Effector CD8-positive, alpha-beta T cell (primary cell): Measurements from ENCODE around the gene KLF2.
"Not testable (repeated sequence)": the region's sequence is repeated elsewhere in the genome, so short reads cannot be mapped to it uniquely, and the experiment has no call there.

ENCODE experiments used
- DNase-seq: peaks from one replicate; lab custom pipeline; 2025; lab: John Stamatoyannopoulos, UW
- total RNA-seq, 4 experiments: gene quantifications; one replicate each; lab custom pipeline; 2026; lab: John Stamatoyannopoulos, UW

Gene KLF2
- total RNA-seq, result 50.3 to 108 (median 105) reads per million in 4 experiments

DNA sequence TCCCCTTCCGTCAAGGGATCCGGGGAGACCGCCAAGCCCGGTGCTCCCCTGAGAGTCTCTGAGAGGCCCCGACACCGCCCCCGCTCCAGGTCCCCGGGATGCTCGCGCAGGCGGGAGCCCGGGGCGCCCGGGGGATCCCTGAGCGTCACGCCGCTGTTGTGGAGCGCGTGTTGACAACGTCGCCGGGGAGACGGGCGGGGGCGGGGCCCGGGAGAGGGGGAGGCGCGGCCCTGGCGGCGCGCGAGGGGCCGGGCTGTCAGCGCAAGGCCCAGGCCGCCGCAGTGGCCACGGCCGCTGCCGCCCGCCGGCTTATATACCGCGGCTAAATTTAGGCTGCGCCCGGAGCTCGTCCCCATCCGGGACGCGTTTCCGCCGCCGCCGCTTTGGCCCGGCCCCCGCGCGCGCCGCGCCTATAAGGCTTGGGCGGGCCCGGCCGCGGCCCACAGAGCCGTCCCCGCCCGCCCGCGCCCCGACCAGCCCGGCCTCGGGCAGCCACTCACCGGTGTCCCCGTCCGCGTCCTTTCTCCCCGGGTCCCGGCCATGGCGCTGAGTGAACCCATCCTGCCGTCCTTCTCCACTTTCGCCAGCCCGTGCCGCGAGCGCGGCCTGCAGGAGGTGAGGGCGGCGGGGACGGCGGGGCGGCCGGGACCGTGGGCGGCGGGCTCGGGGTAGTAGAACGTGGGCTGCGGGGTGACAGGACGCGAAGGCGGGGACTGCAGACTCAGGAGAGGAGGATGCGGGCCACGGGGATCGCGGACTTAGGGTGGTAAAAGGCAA, at the start of gene KLF2:
Gene KLF2, plus strand, starts transcription at position 443 of the 777 bp plus-strand sequence. Its CDS starts 98 bp downstream, at position 541.
- peak; percentile 93 for DNase-seq

DNA sequence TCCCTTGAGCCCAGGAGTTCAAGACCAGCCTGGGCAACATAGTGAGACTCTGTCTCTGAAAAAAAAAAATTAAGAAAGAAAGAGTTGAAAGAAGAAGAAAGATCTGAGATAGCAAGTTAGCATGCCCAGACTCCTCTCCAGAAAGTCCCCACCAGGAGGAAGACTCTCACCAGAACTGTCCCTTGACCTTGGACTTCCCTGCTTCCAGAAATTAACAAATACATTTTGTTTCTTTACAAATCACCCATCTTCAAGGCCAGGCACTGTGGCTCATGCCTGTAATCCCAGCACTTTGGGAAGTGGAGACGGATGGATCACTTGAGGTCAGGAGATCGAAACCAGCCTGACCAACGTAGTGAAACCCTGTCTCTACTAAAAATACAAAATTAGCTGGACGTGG, 44.3 kb upstream of the KLF2 start:
- no peak for DNase-seq

DNA sequence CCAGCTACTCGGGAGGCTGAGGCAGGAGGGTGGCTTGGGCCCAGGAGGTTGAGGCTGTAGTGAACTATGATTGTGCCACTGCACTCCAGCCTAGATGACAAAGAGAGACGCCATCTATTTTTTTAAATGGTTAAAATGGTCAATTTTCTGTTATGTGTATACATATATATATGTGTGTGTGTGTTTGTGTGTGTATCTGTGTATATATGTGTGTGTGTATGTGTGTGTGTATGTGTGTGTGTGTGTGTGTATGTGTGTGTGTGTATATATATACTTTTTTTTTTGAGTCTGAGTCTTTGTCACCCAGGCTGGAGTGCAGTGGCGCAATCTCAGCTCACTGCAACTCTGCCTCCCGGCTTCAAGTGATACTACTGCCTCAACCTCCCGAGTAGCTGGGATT, 42.9 kb upstream of the KLF2 start:
- no peak for DNase-seq

DNA sequence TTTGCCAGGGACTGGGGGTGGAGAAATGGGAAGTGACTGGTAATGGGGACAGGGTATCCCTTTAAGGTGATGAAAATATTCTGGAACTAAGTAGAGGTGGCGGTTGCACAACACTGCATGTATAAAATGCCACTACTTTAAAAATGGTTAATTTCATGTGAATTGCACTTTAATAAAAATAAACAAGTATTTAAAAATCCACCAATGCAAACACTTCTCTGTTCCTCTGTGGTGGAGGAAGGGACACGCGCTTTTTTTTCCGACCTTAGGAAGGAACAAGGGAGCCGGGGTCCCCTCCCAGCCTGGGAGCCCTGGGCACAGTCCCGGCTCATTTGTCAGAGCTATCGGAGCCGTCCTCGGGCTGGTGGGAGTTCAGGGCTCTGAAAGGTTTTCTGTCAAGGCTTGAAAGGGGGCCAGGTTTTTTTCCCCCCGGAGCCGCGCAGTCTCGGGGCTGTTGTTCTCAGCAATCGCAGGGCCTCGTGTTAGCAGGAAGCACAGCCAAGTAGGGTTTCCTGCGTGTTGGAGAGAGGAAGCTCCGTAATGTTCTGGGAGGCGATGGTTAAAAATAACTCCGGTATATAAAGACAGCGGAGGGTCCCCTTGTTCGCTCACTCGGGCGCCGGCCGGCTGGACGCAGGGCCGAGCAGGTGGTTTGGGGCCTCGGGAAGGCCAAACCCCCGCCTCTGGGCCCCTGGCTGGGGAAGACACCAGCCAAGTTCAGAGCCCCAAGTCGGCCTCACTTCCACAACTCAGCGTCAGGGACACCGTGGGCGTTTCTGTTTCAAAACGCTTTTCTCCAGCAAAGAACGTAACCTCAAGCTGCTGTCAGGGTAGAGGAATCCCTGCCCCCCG, 41.2 kb upstream of the KLF2 start:
- peak; percentile 30 for DNase-seq

DNA sequence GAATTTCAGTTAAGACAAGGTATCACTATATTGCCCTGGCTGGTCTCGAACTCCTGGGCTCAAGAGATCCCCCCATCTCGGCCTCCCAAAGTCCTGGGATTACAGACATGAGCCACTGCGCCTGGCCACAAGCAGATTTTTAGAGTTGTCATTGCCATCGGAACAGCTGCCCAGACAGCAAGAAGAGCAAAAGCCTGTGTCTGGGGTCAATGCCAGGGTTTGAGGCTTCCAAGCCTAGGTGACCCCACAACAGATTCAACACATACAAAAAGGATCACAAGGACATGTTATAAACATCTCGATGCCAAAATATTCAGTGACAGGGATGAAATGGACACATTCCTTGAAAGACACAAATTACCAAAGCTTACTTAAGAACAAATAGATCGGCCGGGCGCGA, 40.1 kb upstream of the KLF2 start:
- no peak for DNase-seq

DNA sequence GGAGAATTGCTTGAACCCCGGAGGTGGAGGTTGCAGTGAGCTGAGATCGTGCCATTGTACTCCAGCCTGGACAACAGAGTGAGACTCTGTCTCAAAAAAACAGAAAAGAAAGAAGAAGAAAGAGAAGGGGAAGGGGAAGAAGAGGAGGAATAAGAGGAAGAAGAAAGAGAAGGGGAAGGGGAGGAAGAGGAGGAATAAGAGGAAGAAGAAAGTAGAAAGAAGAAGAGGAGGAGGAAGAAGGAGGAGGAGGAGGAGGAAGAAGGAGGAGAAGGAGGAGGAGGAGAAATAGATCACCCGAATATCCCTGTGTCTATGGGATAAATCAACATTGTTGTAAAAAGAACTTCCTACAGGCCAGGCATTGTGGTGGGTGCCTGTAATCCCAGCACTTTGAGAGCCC, 39.5 kb upstream of the KLF2 start:
- DNase-seq, result not testable (repeated sequence)

DNA sequence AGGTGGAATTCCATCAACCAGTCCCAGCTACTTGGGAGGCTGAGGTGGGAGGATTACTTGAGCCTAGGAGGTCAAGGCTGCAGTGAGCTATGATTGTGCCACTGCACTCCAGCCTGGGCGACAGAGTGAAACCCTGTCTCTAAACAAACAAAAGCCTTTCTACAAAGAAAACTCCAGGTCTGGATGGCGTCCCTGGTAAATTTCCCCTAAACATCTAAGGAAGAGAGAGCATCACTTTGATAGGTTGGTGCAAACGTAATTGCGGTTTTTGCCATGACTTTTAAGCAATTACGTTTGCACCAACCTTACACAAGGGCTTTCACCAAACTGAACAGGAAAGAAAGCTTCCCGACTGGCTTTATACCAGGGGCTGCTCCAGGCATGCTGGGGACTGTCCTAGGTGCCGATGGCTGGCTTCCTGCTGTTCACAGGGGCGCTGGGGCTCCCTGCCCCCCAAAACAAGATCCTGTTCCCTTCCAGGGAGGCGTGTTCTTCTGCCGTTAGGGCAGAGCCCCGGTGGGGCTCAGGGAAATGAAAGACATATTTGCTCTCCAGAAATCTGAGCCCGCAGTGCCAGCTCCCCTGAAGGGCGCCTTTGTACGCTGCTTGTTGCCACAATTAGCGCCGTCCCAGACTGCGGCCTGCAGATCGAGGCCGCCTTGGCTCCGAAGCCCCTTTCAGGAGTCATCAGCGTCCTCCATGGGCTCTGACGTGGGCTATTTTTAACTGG, 38.7 kb upstream of the KLF2 start:
- no peak for DNase-seq

DNA sequence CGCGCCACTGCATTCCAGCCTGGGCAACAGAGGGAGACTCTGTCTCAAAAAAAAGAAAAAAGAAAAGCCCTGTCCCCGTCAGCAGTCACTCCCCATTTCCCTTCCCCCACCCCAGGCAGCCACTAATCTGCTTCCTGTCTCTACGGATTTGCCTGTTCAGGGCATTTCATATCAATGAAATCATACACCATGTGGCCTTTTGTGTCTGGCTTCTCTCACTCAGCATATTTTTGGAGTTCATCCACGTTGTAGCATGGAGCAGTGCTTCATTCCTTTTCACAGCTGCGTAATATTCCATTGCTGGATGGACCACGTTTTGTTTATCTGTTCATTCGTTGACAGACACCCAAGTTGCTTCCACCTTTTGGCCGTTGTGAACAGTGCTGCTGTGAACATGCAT, 36.1 kb upstream of the KLF2 start:
- no peak for DNase-seq

DNA sequence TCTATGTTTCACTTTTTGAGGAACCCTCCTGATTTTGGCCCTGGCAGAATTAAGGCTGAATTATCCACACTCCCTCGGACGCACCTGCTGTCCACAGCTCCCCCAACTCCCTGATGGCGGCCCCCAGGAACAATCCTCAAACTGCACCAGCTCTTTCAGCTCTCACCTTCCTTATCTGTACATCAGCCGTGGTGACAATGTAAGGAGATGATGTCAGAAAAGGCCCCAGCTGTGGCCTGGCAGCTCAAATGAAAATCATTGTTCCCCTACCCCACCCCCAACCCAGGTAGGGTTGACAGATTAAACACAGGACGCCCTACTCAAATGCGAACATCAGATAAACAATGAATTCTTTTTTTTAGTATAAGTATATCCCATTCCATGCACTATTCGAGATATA, 35.0 kb upstream of the KLF2 start:
- no peak for DNase-seq

DNA sequence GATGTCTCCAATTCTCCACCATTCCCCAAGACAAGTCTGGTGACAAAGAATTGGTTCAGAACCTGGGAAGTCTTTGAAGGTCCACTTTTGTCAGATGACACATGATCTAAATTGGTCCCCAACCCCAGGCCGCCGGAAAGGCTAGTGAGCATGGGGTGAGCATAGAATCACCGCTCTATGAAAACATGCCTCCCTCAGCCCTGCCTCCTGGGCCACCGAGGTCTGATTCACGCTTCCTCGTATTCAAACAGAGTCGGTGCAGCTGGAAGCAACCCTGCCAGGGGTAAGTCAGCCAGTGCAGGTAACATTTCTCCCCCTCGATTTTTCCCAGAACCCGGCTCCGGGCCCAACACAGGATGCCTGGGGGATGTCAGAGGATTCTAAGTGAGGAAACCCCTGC, 33.9 kb upstream of the KLF2 start:
- no peak for DNase-seq

DNA sequence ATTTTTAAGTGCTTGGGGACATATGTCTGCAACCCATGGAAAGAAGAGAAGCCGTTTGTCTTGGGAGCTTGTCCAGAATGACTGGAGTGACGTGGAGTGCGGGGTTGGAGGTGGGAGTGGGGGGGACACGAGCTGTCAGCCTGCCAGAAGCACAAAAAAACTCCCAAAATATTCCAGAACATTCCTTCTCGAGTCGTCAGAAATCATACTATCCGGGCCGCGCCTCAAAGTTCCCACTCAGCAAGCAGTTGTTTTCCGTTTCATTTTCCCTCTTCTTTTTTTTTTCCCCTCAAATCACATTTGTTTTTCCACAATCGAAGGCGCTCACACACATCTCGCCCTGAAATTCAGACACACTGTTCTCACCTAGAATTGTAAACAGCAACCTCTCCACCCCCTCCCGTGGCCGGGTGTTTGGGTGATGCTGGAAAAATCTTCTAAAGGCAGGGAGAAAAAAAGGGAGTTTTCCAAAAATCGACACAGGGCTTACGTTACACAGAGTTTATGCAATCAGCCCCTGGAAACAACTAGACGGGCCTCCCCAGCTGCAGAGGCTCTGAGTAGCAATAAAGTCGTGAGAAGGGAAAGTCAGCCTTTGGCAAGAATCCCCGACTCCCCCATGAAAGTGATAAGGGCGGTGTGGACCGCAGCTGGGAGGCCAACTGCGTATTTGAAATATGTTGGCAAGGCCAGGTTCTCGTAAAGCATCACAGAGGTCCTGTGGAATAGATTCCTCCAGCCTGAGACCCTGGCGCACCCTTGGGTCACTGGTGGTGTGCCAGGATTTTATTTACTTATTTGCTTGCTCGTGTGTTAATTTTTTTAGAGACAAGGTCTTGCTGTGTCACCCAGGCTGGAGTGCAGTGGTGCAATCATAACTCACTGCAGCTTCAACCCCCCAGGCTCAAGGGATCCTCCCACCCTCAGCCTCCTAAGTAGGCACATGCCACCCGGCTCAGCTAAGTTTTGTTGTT, 31.2 kb upstream of the KLF2 start:
- no peak for DNase-seq

DNA sequence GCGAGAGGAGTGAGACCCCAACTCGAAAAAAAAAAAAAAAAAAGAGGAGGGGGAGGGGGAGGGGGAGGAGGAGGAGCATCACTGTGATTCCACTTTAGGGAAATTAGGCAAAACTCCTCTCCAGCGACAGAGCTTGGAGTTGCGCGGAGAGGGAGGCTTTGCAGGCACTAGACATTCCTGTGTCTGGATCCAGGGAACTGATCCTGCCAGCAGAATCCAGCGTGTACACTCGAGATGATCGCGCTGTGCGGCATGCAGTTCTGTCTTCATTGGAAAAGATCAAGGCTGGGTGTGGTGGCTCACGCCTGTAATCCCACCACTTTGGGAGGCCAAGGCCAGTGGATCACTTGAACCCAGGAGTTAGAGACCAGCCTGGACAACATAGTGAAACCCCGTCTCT, 29.6 kb upstream of the KLF2 start:
- DNase-seq, result no peak

DNA sequence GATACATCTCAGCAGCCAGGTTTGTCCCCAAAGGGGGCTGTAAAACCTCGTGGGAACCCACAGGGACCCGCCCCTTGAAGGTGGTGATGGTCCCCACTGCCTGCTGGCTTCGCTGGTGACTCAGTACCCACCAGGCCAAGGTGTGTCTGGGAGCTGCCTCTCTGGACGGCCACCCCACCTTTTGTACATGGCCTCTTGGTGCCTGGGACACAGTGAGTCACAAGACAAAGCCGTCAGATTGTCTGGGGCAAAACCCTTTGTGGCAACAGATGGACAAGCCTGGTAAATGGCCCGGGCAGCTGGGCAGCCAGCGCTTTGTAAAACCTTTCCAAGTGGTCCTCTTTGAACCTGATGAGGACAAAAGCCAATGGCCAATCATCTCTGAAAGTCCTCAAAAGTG, 27.9 kb upstream of the KLF2 start:
- DNase-seq, result no peak

DNA sequence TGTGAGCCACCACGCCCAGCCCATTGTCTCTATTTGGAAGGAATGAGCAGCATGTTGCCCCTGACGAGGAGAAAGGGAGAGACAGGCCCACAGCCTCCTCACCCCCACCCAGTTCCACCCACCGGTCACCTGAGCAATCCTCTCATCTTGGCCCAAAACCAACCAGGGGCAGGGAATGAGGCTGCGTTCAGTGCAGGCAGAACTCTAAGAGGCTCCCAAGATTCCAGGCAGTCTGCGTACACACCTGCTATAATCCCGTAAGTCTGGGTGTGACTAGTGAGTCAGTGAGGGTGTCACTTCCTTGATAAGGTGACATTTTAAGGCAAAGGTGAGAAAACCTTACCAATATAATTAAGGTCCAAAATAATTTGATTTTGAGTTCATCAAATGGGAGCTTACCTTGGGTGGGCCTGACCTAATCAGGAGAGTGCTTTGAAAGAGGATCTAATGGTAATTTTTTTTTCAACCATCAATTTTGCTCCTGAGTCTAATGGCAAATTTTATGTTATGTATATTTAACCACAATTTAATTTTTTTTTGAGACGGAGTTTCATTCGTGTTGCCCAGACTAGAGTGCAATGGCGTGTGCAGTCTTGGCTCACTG, 26.9 kb upstream of the KLF2 start:
- DNase-seq, result no peak

DNA sequence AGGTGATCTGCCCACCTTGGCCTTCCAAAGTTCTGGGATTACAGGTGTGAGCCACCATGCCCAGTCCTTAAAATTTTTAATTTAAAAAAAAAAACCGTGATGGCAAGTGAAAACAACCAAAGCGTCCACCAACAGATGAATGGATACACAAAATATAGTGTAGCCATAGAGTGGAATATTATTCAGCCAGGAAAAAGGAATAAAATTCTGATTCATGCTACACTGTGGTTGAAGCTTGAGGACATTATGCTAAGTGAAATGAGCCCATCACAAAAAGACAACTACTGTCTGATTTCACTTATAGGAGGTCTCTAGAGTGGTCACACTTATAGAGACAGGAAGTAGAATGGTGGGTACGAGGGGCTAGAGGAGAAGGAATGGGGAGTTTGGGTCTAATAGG, 26.3 kb upstream of the KLF2 start:
- no peak for DNase-seq

DNA sequence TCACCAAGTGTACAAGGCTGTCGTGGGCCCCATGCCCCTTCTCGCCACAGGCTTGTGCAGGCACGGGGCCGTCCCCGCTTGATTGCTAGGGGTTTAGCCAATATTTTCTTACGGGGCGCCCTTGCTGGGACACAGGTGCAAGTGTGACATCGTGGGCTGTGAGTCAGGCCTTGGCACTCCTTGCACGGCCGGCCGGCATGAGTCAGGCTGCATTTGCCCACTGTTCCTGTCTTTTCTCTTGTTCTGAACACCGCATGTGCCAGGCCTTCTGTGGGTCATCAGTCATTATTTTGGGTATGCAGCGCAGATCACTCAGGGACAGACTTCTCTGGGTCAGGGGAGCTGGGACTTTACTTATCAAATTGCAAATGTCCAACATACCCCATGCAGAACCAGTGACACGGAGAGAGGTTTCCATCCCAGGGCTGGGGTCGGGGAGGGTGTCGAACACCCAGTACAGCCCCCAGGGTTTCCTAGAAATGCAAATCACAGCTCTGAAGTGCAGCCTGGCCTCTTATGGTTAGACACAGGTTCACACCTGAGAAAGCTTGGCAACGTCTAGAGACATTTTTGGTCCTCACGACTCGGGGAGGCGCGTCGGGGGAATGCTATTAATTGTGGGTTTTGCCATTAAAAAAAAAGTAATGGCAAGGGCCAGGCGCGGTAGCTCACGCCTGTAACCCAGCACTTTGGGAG, 22.5 kb upstream of the KLF2 start:
- DNase-seq, result no peak

DNA sequence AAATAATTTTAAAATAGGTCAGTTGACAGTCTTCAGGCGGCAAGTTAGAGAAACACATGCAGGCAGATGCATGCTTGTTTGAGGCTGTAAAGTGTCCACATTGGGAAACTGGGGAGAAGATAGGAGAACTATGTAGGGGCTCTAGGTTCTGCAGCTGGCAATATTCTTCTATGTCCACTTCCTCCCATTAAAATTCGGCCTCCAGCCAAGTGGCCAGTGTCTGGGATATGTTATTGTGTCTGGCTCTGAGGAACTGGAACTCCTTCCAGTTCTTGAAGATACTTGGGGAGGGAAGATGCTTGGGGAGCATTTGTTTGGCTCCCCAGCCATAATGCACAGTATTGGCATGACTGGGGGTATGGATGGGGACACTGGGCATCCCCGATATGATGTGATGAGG, 20.9 kb upstream of the KLF2 start:
- no peak for DNase-seq

DNA sequence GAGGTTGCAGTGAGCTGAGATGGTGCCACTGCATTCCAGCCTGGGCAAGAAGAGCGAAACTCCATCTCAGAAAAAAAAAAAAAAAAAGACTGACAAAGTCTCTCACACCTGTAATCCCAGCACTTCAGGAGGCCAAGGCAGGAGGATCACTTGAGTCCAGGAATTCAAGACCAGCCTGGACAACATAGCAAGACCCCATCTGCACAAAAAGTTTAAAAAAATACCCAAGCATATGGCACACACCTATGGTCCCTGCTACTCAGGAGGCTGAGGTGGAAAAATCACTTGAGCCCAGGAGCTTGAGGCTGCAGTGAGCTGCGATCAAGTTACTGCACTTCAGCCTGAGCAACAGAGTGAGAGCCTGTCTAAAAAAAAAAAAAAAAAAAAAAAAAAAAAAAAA, 20.1 kb upstream of the KLF2 start:
- not testable (repeated sequence) for DNase-seq

DNA sequence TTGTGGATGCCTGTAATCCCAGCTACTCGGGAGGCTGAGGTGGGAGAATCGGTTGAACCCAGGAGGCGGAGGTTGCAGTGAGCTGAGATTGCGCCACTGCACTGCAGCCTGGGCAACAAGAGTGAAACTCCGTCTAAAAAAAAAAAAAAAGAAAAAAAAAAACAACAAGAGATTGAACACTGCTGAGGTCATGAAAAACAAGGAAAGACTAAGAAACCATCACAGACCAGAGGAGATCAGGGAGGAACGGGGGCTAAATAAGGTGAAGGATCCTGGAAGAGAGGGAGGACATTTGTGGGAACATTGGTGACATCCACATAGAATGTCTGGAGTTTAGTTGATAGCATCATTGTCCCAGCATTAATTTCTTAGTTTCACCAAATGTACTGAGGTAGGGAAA, 19.6 kb upstream of the KLF2 start:
- not testable (repeated sequence) for DNase-seq

DNA sequence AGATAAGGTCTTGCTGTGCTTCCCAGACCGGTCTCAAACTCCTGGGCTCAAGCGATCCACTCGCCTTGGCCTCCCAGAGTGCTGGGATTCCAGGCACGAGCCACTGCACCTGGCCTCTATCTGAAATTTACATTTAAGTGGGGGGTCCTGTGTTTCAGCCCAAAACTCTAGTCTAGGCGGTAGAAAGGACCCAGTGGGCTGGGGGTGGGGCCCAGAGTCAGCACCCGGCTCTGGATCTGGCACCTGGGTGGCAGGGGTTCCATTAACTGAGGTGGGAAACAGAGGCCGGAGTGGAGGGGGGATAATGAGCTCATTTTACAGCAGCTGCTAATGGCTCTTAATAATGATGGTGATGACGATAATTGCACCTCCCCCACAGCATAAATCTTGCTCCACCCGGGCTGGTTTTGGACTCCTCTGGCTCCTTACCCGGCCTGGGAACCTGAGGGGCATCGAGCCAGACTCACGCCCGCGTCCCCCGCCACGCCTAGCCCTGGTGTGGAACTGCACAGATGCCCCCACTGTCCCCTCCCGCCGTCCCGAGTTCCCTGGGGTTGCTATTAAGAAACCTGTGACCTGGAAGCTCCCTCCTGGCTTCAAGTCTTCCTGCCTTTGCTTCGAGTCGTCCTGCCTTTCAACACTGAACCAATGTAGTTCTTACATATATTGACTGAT, 17.8 kb upstream of the KLF2 start:
- DNase-seq, result no peak
